ENCODE data around the gene AGBL5. TPM values are rescaled to one million over a fixed set of nuclear protein-coding genes. Genes with fewer than 3 reads are reported as not detected.

The AGBL5 gene
- total and polyA plus RNA-seq, 9 of the 15 experiments (the other 6 are each of a cell fraction or from before 2014, with no cell fraction given), result 3.3 to 52.7 (median 26.2) TPM

DNA sequence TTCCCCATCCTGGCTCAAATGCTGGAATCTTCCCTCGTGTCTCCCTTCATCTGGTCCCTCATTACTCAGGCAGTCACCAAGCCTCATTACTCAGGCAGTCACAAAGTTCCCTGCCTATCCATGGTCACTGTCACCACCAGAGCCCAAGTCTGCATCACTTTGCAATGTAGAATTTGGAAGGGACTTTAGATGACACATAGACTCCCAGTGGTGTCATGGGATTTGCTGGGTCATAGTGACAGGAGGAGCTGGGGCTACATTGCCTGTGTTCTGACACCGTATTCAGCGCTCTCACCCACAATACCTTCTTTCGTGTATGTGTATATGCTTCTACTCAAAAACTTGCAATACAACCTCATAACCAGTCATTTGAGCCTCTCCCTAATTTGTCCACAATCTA, 24.9 kb downstream of the AGBL5 start (continued):
- TF ChIP-seq ZNF77 (CRISPR knock-in tag; IDR thresholded peaks at IDR 0.05) (no peak), CREM (IDR thresholded peaks at IDR 0.05; ENCODE audit: low read depth) (no peak), RBM14 (IDR thresholded peaks at IDR 0.05; ENCODE audit: borderline replicate concordance, insufficient read depth, low read depth, low read length) (no peak), CBX8 (IDR thresholded peaks at IDR 0.05; ENCODE audit: borderline replicate concordance, extremely low read depth, low read depth, low read length, poor library complexity, severe bottlenecking) (no peak), PRMT5 (CRISPR knock-in tag; IDR thresholded peaks at IDR 0.05) (no peak), GATAD2A (IDR thresholded peaks at IDR 0.05) (no peak), KAT2B (IDR thresholded peaks at IDR 0.05; ENCODE audit: low read depth, low read length) (no peak), SMARCE1 (IDR thresholded peaks at IDR 0.05) (no peak), RCOR1 (IDR thresholded peaks at IDR 0.05; ENCODE audit: borderline replicate concordance in 1 of 2, low read depth in 2 of 2, low read length in 2 of 2) (no peak), SIN3A (IDR thresholded peaks at IDR 0.05; ENCODE audit: borderline replicate concordance in 2 of 2, control insufficient read depth in 1 of 2, low read depth in 2 of 2, low read length in 2 of 2) (no peak), RBM39 (optimal IDR thresholded peaks at IDR 0.05; ENCODE audit: low read depth, low read length) (no peak), NFATC3 (IDR thresholded peaks at IDR 0.05) (no peak), DACH1 (IDR thresholded peaks at IDR 0.05; ENCODE audit: partially characterized antibody) (no peak), SIRT6 (IDR thresholded peaks at IDR 0.05; ENCODE audit: low read depth, low read length) (no peak), KLF1 (tag; IDR thresholded peaks at IDR 0.05) (no peak), MYC (IDR thresholded peaks at IDR 0.05; ENCODE audit: low read depth, low read length) (no peak), MYC (CRISPR knock-in tag; IDR thresholded peaks at IDR 0.05; ENCODE audit: borderline replicate concordance, low read depth) (no peak), NCOA4 (IDR thresholded peaks at IDR 0.05; ENCODE audit: partially characterized antibody) (no peak), MEIS2 (IDR thresholded peaks at IDR 0.05; ENCODE audit: partially characterized antibody) (peak; percentile 27)
- TF ChIP-seq, protein P1, sequence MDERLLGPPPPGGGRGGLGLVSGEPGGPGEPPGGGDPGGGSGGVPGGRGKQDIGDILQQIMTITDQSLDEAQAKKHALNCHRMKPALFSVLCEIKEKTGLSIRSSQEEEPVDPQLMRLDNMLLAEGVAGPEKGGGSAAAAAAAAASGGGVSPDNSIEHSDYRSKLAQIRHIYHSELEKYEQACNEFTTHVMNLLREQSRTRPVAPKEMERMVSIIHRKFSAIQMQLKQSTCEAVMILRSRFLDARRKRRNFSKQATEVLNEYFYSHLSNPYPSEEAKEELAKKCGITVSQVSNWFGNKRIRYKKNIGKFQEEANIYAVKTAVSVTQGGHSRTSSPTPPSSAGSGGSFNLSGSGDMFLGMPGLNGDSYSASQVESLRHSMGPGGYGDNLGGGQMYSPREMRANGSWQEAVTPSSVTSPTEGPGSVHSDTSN (CRISPR knock-in tag; IDR thresholded peaks at IDR 0.05; ENCODE audit: low read depth), result no peak
- TF ChIP-seq, protein P1 (tag; conservative IDR thresholded peaks at IDR 0.05; ENCODE audit: low read depth), result 0 out of 2 replicates have a peak, but pooled peaks have one; percentile 41
- TF ChIP-seq, protein P2, sequence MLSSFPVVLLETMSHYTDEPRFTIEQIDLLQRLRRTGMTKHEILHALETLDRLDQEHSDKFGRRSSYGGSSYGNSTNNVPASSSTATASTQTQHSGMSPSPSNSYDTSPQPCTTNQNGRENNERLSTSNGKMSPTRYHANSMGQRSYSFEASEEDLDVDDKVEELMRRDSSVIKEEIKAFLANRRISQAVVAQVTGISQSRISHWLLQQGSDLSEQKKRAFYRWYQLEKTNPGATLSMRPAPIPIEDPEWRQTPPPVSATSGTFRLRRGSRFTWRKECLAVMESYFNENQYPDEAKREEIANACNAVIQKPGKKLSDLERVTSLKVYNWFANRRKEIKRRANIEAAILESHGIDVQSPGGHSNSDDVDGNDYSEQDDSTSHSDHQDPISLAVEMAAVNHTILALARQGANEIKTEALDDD (IDR thresholded peaks at IDR 0.05), result no peak
- TF ChIP-seq, protein P3, sequence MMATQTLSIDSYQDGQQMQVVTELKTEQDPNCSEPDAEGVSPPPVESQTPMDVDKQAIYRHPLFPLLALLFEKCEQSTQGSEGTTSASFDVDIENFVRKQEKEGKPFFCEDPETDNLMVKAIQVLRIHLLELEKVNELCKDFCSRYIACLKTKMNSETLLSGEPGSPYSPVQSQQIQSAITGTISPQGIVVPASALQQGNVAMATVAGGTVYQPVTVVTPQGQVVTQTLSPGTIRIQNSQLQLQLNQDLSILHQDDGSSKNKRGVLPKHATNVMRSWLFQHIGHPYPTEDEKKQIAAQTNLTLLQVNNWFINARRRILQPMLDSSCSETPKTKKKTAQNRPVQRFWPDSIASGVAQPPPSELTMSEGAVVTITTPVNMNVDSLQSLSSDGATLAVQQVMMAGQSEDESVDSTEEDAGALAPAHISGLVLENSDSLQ (IDR thresholded peaks at IDR 0.05), result peak; percentile 54
